Measurements from ENCODE around the gene TAGLN3.

TAGLN3 gene

GRCh38 chr3:111986800-111987199, 11.9 kb upstream of the TAGLN3 start:
- no peaks in the 10 kb centered on the region for H3K27me3 ChIP-seq (ENCODE audit: insufficient read depth, low read depth, severe bottlenecking)
- no peak for DNase-seq
- H3K9me3 ChIP-seq (ENCODE audit: severe bottlenecking), result no peaks in the 10 kb centered on the region
- H3K4me3 ChIP-seq (ENCODE audit: low read depth, low read length), result no peak overlapping the region
- TF ChIP-seq CTCF (IDR thresholded peaks at IDR 0.05; ENCODE audit: low read depth, low read length), result no peak
- H3K36me3 ChIP-seq, result peaks cover 60% of the 10 kb centered on the region
- H3K27ac ChIP-seq, result no peak overlapping the region

DNA sequence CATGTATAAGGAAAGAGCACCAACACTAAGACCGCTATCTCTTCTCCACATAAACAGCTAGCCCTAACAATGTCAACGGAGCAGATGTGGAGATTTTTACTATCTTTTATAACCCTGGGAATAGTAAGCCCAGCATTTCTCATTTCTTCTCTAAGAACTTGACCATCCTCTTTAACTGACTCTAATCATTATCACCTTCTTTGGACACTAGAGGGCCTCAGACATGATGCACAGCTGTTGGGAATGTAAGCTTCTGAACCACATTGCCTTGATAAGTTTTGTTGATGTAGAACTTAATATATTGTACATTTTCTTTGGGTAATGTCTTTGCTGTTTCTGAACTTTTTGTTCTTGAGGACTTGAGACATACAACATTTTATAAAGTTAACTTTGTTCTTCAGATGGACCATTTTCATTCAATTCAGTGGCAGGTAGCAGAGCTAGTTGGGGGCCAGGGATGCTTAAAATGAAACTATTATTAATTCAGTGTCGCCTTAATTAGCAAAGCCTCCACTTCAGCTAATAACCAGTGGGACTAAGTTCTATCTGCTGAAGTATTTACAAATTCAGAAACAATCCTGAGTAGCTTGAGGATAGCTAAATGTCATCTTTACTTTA, 9.6 kb upstream of the TAGLN3 start:
- no peak overlapping the region for H3K27ac ChIP-seq
- H3K27me3 ChIP-seq (ENCODE audit: insufficient read depth, low read depth, severe bottlenecking), result no peaks in the 10 kb centered on the region
- DNase-seq, result no peak
- H3K4me3 ChIP-seq (ENCODE audit: low read depth, low read length), result no peak overlapping the region
- no peaks in the 10 kb centered on the region for H3K9me3 ChIP-seq (ENCODE audit: severe bottlenecking)
- H3K36me3 ChIP-seq, result peaks cover 46% of the 10 kb centered on the region
- peak; percentile 54 for TF ChIP-seq CTCF (IDR thresholded peaks at IDR 0.05; ENCODE audit: low read depth, low read length)

DNA sequence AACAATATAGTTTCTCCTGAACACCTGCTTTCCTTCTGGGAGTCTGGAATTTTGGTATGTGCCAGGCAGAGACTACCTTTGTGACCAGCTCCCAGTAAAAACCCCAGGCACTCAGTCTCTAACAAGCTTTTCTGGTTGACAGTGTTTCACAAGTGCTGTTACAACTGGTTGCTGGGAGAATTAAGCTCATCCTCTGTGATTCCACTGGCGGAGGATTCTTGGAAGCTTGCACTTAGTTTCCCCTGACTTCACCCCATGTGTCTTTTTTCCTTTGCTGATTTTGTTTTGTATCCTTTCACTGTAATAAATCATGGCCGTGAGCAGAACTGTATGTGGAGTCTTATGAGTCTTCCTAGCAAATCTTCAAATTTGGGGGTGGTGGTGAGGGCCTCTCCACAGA, 5.7 kb upstream of the TAGLN3 start:
- Histone ChIP-seq H3K27ac (no peak overlapping the region), H3K9me3 (ENCODE audit: severe bottlenecking) (no peaks in the 10 kb centered on the region), H3K4me3 (ENCODE audit: low read depth, low read length) (no peak overlapping the region), H3K27me3 (ENCODE audit: insufficient read depth, low read depth, severe bottlenecking) (no peaks in the 10 kb centered on the region), H3K36me3 (peaks cover 25% of the 10 kb centered on the region)
- no peak for DNase-seq
- TF ChIP-seq CTCF (IDR thresholded peaks at IDR 0.05; ENCODE audit: low read depth, low read length), result no peak

- DNase-seq, result no peak
- Histone ChIP-seq H3K36me3 (peaks cover 40% of the 10 kb centered on the region), H3K4me3 (ENCODE audit: low read depth, low read length) (peak overlapping the region; percentile 86), H3K9me3 (ENCODE audit: severe bottlenecking) (no peaks in the 10 kb centered on the region), H3K27ac (peak overlapping the region; percentile 85), H3K27me3 (ENCODE audit: insufficient read depth, low read depth, severe bottlenecking) (no peaks in the 10 kb centered on the region)
- TF ChIP-seq CTCF (IDR thresholded peaks at IDR 0.05; ENCODE audit: low read depth, low read length), result no peak
Observed at GRCh38 chr3:111999484-112000324, 982 bp downstream of the TAGLN3 start.

- Histone ChIP-seq H3K27me3 (ENCODE audit: insufficient read depth, low read depth, severe bottlenecking) (no peaks in the 10 kb centered on the region), H3K4me3 (ENCODE audit: low read depth, low read length) (peak overlapping the region; percentile 86; the same call in 1 of the 2 replicates), H3K36me3 (peaks cover 47% of the 10 kb centered on the region), H3K9me3 (ENCODE audit: severe bottlenecking) (no peaks in the 10 kb centered on the region), H3K27ac (no peak overlapping the region)
- DNase-seq, result no peak
- TF ChIP-seq CTCF (IDR thresholded peaks at IDR 0.05; ENCODE audit: low read depth, low read length), result no peak
Observed at GRCh38 chr3:112000367-112000771, 1.6 kb downstream of the TAGLN3 start.

Data from WERI-Rb-1 (cell line).